Peyer's patch (tissue), 4 donors: ENCODE measurements around the gene SFTPD. TPM values are rescaled to one million over a fixed set of nuclear protein-coding genes. Genes with fewer than 3 reads are reported as not detected.

ENCODE experiments used
- DNase-seq, 3 donors: peaks; one replicate each; pipeline ENCODE4 v3.0.0-alpha.2; 2017 to 2019
- H3K27ac ChIP-seq, 4 donors: fragments of 200-600 bp; sonication (generic); one replicate each; pipeline ENCODE4 v1.5.1; 2016 to 2019
- H3K27me3 ChIP-seq, 2 donors: fragments of 200-600 bp; sonication (generic); one replicate each; pipeline ENCODE4 v1.5.1; 2019
- H3K36me3 ChIP-seq, 3 donors: fragments of 200-600 bp; sonication (generic); one replicate each; pipeline ENCODE4 v1.5.1; 2016 to 2019
- H3K4me1 ChIP-seq, 4 donors: fragments of 200-600 bp; sonication (generic); one replicate each; pipeline ENCODE4 v1.5.1; 2016 to 2019
- H3K4me3 ChIP-seq, 4 donors: fragments of 200-600 bp; sonication (generic); 1 replicate in 3 of 4; 2 replicates in 1 of 4; pipeline ENCODE4 v1.5.1; 2016 to 2019; ENCODE audit warnings: mild to moderate bottlenecking in 1 of 4
- H3K9me3 ChIP-seq, 4 donors: fragments of 200-600 bp; sonication (generic); one replicate each; pipeline ENCODE4 v1.5.1; 2016 to 2019; ENCODE audit warnings: mild to moderate bottlenecking in 1 of 4
- CTCF ChIP-seq, 6 experiments: fragments of 450-650 bp in 4 of 6; fragments of 200-600 bp in 2 of 6; sonication (generic) in 1 of 6; IDR thresholded peaks; one replicate each; pipeline ENCODE4 v1.5.1; 2017 to 2019; ENCODE audit warnings: antibody characterized with exemption in 6 of 6, mild to moderate bottlenecking in 3 of 6, moderate library complexity in 1 of 6
- POLR2A ChIP-seq, 2 donors: fragments of 450-650 bp; IDR thresholded peaks; one replicate each; pipeline ENCODE4 v1.5.1; 2017; ENCODE audit warnings: antibody characterized with exemption in 2 of 2, mild to moderate bottlenecking in 2 of 2, moderate library complexity in 2 of 2
- total RNA-seq, 4 donors: library from RNA; depleted of rRNA; stranded (reverse); fragments of >200 nt; gene quantifications; one replicate each; pipeline ENCODE4 v1.1.0, GENCODE V29; 2016

SFTPD gene
- total RNA-seq, 4 donors from 2014 or later, result not detected

GRCh38 chr10:79980711-79981110 is 31.8 kb upstream of the SFTPD start:
- H3K27me3 ChIP-seq, result no peaks in the 10 kb centered on the region
- DNase-seq, result no peak
- no peak for TF ChIP-seq POLR2A (IDR thresholded peaks at IDR 0.05)
- no peak for TF ChIP-seq CTCF (IDR thresholded peaks at IDR 0.05)
- H3K4me3 ChIP-seq, result no peak overlapping the region
- H3K27ac ChIP-seq, result no peak overlapping the region
- H3K36me3 ChIP-seq, result no peaks in the 10 kb centered on the region
- H3K4me1 ChIP-seq, result peaks cover 0 to 21% (median 2%) of the 10 kb centered on the region in 4 donors
- H3K9me3 ChIP-seq, result no peaks in the 10 kb centered on the region

GRCh38 chr10:79979976-79980687 is 31.2 kb upstream of the SFTPD start:
- no peak overlapping the region for H3K27ac ChIP-seq
- H3K36me3 ChIP-seq, result no peaks in the 10 kb centered on the region
- DNase-seq, result no peak
- no peaks in the 10 kb centered on the region for H3K27me3 ChIP-seq
- no peaks in the 10 kb centered on the region for H3K9me3 ChIP-seq
- H3K4me3 ChIP-seq, result no peak overlapping the region
- H3K4me1 ChIP-seq, result peaks cover 0 to 21% (median 2%) of the 10 kb centered on the region in 4 donors
- no peak for TF ChIP-seq CTCF (IDR thresholded peaks at IDR 0.05)
- no peak for TF ChIP-seq POLR2A (IDR thresholded peaks at IDR 0.05)

GRCh38 chr10:79979310-79979975 is 30.5 kb upstream of the SFTPD start:
- no peaks in the 10 kb centered on the region for H3K27me3 ChIP-seq
- TF ChIP-seq POLR2A (IDR thresholded peaks at IDR 0.05) (no peak), CTCF (IDR thresholded peaks at IDR 0.05) (no peak)
- peaks cover 0 to 21% (median 2%) of the 10 kb centered on the region in 4 donors for H3K4me1 ChIP-seq
- H3K9me3 ChIP-seq, result no peaks in the 10 kb centered on the region
- no peak overlapping the region for H3K27ac ChIP-seq
- H3K4me3 ChIP-seq, result no peak overlapping the region
- no peak for DNase-seq
- H3K36me3 ChIP-seq, result no peaks in the 10 kb centered on the region

- Histone ChIP-seq H3K27me3 (no peaks in the 10 kb centered on the region), H3K36me3 (no peaks in the 10 kb centered on the region), H3K4me3 (no peak overlapping the region), H3K9me3 (no peaks in the 10 kb centered on the region), H3K4me1 (peaks cover 0 to 7% (median 2%) of the 10 kb centered on the region in 4 donors), H3K27ac (no peak overlapping the region)
- TF ChIP-seq POLR2A (IDR thresholded peaks at IDR 0.05) (no peak), CTCF (IDR thresholded peaks at IDR 0.05) (no peak)
- DNase-seq, result no peak
Measured at GRCh38 chr10:79976999-79977398, 28.1 kb upstream of the SFTPD start.

- no peaks in the 10 kb centered on the region for H3K4me1 ChIP-seq
- DNase-seq, result no peak
- H3K4me3 ChIP-seq, result no peak overlapping the region
- H3K27ac ChIP-seq, result no peak overlapping the region
- H3K27me3 ChIP-seq, result no peaks in the 10 kb centered on the region
- TF ChIP-seq CTCF (IDR thresholded peaks at IDR 0.05) (no peak), POLR2A (IDR thresholded peaks at IDR 0.05) (no peak)
- H3K9me3 ChIP-seq, result no peaks in the 10 kb centered on the region
- no peaks in the 10 kb centered on the region for H3K36me3 ChIP-seq
Measured at GRCh38 chr10:79970062-79970461, 21.2 kb upstream of the SFTPD start.
